T-helper 1 cell treated with Interleukin-12 subunit alpha and Interleukin-12 subunit beta and Interleukin-4 antibody, amounts not matched to agents 30 μg/mL and 1 μg/mL, for 36 hours (primary cell): ENCODE measurements around the gene WDR35.

Source experiments
- H3K27ac Mint-ChIP-seq: one replicate; pipeline ENCODE4 v1.8.0; 2021; ENCODE audit warnings: mild to moderate bottlenecking, mixed read lengths
- H3K27me3 Mint-ChIP-seq: one replicate; pipeline ENCODE4 v1.8.0; 2021; ENCODE audit warnings: low read depth, mixed read lengths
- H3K36me3 Mint-ChIP-seq: one replicate; pipeline ENCODE4 v1.8.0; 2021; ENCODE audit warnings: low read depth, mixed read lengths
- H3K4me1 Mint-ChIP-seq: one replicate; pipeline ENCODE4 v1.8.0; 2021; ENCODE audit warnings: low read depth, mixed read lengths
- H3K4me3 Mint-ChIP-seq: one replicate; pipeline ENCODE4 v1.8.0; 2021; ENCODE audit warnings: mild to moderate bottlenecking, moderate library complexity, mixed read lengths
- H3K9me3 Mint-ChIP-seq: one replicate; pipeline ENCODE4 v1.8.0; 2021; ENCODE audit warnings: mixed read lengths

Gene WDR35

DNA sequence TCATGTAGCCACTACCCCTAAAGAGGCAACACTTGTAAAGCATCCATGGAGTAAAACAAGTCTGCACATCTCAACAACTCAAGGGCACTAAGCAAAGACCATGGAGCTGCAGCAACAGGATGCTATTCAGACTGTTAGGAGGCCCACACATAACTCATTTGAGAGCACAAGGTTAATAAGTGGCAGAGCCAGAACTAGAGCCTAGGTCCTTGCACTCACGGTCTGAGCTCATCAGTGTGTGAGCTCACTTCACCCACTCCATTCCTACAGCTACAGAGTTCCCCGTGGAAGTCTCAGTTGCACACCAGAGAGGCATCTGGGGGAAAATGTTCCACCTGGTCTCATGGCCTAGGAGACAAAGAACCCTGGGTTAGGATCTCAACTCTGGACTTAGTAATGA is 123.1 kb downstream of the WDR35 start:
- H3K27me3 Mint-ChIP-seq, result peaks cover 7% of the 10 kb centered on the region
- H3K4me3 Mint-ChIP-seq, result no peak overlapping the region
- H3K4me1 Mint-ChIP-seq, result peaks cover 22% of the 10 kb centered on the region

GRCh38 chr2:19865151-19865550 is 124.8 kb downstream of the WDR35 start:
- no peak overlapping the region for H3K4me3 Mint-ChIP-seq
- H3K27me3 Mint-ChIP-seq, result peaks cover 7% of the 10 kb centered on the region
- H3K4me1 Mint-ChIP-seq, result peaks cover 22% of the 10 kb centered on the region
- H3K9me3 Mint-ChIP-seq, result no peaks in the 10 kb centered on the region
- peaks cover 2% of the 10 kb centered on the region for H3K36me3 Mint-ChIP-seq
- peak overlapping the region; percentile 42 for H3K27ac Mint-ChIP-seq

More for the DNA sequence above, 123.1 kb downstream of the WDR35 start:
- no peak overlapping the region for H3K27ac Mint-ChIP-seq
- H3K36me3 Mint-ChIP-seq, result peaks cover 6% of the 10 kb centered on the region
- no peaks in the 10 kb centered on the region for H3K9me3 Mint-ChIP-seq

- peaks cover 2% of the 10 kb centered on the region for H3K36me3 Mint-ChIP-seq
- H3K27me3 Mint-ChIP-seq, result peaks cover 7% of the 10 kb centered on the region
- no peaks in the 10 kb centered on the region for H3K9me3 Mint-ChIP-seq
- H3K4me3 Mint-ChIP-seq, result no peak overlapping the region
- peaks cover 18% of the 10 kb centered on the region for H3K4me1 Mint-ChIP-seq
- no peak overlapping the region for H3K27ac Mint-ChIP-seq
Measured at GRCh38 chr2:19864381-19864780, 125.5 kb downstream of the WDR35 start.

- H3K4me1 Mint-ChIP-seq, result peaks cover 13% of the 10 kb centered on the region
- no peaks in the 10 kb centered on the region for H3K36me3 Mint-ChIP-seq
- H3K4me3 Mint-ChIP-seq, result no peak overlapping the region
- peaks cover 7% of the 10 kb centered on the region for H3K27me3 Mint-ChIP-seq
- H3K27ac Mint-ChIP-seq, result no peak overlapping the region
- no peaks in the 10 kb centered on the region for H3K9me3 Mint-ChIP-seq
Measured at GRCh38 chr2:19863303-19864041, 126.4 kb downstream of the WDR35 start.

DNA sequence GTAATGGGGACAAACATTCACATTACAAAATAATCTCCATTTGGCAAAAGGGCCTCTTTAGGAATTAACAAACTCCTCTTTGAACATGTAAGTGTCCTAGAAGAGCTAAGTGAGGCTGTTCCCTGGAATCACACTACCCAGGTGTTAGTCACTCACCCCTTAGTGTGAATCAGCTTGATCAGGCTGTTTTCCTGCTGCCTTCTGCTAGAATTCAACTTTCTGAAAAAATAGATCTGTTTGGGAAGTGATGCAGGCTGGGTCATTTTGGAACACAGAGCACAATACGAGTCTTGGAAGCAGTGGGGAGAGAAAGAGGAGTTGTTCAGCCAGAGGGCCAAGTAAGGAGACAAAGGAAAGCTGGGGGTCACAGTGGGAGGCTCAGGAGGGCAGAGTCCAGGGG is 128.1 kb downstream of the WDR35 start:
- Mint-ChIP-seq H3K4me1 (peaks cover 11% of the 10 kb centered on the region), H3K4me3 (no peak overlapping the region), H3K36me3 (no peaks in the 10 kb centered on the region), H3K27me3 (peaks cover 5% of the 10 kb centered on the region), H3K27ac (no peak overlapping the region), H3K9me3 (no peaks in the 10 kb centered on the region)
